ENCODE measurements around the gene LDLRAD2.

Gene LDLRAD2

DNA sequence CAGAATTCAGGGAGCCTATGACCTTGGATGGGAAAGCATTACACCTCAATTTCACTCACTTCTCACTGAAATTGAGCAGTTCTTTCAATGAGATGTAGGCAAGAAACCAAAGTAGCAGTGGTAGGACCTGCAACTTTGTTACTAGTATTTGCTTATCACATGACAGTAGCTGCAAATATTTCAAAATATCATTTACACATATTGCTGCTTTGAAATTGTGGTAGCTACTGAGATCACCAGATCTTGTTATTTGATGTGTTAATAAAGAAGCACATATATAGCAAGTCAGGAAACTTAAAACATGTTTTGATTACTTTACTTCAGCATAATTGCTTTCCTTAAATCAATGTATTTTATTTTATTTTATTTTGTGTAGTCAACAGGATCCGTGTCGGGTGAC, 12.9 kb downstream of the LDLRAD2 start:
- DNase-seq: no peak

DNA sequence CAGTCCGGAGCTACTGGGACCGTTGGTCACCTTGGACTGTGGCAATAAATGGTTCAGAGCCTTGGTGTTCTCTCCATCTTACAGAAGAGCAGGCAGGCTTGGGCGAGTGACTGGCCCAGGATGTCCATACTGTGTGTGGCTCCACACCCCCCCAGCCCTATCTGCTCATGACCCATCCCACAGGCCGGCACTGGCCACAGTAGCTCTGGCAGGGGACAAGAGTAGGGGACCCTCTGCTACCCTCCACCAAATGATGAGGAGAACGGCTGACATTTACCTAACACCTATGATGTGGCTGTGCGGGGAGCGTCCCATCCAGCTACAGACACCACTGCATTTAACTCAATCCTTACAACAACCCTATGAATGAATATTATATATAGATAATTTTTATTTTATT, 13.3 kb downstream of the LDLRAD2 start:
- no peak for DNase-seq

DNA sequence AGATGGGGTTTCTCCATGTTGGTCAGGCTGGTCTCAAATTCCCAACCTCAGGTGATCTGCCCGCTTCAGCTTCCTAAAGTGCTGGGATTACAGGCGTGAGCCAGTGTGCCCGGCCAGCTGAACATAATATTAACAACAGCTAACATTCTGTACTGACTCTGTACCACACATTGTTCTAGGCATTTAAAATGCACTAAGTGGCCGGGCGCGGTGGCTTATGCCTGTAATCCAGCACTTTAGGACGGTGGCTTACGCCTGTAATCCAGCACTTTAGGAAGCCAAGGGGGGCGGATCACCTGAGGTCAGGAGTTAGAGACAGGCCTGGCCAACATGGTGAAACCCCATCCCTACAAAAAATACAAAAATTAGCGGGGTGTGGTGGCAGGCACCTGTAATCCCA, 14.6 kb downstream of the LDLRAD2 start:
- peak; percentile 81 for DNase-seq

DNA sequence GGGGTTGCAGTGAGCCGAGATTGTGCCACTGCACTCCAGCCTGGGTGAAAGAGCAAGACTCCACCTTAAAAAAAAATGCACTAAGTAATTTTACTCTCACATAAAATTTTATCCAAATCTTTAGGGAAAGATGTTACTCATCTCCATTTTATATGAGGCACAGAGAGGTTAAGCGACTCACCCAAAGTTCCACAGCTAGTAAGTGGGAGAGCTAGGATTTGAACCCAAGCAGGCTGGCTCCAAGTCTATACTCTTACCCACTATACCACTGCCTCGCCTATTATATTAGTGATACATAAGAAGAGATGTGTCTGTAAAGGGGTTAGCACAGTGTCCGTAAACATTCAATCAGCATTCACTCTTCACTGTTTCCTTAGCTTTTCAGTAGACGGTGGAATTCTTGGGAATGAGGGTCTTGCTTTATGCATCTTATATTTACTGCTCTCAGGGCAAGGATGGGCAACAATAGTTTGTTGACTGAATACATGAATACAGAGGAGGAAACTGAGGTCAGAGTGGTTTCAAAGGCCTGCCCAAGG, 15.1 kb downstream of the LDLRAD2 start:
- no peak for DNase-seq

DNA sequence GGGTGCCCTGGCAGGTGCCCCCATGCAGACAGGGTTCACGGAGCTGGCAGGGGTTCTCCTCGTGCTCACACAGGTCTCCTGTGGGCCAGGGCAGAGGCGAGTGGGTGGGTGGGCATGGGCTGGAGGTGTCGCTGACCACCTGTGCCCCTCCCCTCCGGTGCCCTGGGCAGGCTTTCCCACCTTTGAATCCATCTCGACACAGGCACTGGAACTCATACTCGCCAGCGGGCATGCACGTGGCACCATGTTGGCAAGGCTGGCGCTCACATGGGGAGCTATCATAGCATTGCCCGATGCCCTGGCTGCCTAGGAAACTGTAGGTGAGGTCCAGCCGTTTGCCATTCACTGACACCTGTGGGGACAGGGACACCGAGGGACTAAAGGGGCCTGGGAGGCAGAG, 16.0 kb downstream of the LDLRAD2 start:
- no peak for DNase-seq

DNA sequence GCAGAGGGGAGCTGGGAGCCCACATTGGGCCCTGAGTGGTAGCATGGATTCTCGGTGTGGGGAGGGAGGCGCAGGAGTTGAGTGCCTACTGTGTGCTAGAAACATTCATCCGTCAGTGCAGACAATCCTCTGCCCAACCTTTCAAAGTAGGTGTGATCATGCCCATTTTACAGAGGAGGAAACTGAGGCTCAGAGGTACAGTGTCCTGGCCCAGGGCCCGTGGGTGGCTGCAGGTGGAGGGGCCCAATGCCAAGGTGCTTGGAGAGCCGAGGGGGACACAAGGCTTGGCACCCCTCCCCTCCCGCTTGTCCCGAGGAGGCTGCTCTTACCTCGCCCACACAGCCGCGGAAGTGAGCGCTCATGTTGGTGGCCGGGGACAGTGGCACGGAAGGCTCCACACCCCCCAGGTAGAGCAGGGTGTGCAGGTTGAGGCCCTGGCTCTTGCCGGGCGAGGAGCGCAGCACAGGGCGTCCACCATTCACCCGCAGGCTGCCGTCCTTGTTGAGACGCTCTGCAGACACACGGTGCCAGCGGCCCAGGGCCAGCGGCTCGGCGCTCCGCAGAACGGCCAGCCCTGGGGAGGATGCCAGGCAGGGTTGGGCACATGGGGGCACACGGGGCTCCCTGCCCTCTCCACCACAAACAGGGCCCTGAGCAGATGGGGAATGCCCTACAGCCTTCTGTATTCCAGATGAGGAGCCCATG, 16.6 kb downstream of the LDLRAD2 start:
- DNase-seq: no peak

DNA sequence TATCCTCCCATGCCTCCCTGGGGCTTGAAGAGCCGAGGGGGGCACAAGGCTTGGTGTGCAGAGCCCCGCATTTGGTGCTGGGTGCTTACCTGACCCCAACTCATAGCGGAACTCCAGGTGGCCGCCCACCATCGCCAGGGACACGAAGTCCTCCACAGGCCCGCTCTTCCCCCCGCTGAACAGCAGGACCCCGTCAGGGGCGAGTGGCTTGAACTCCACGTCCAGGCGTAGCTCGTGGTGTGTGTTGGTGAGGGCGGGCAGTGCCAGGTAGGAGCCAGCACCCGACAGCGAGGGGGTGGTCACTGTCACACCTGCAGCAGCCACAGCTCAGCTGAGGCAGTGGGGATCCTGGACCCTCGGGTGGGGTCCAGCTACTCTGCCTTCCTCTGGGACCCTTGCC, 17.2 kb downstream of the LDLRAD2 start:
- DNase-seq: no peak

DNA sequence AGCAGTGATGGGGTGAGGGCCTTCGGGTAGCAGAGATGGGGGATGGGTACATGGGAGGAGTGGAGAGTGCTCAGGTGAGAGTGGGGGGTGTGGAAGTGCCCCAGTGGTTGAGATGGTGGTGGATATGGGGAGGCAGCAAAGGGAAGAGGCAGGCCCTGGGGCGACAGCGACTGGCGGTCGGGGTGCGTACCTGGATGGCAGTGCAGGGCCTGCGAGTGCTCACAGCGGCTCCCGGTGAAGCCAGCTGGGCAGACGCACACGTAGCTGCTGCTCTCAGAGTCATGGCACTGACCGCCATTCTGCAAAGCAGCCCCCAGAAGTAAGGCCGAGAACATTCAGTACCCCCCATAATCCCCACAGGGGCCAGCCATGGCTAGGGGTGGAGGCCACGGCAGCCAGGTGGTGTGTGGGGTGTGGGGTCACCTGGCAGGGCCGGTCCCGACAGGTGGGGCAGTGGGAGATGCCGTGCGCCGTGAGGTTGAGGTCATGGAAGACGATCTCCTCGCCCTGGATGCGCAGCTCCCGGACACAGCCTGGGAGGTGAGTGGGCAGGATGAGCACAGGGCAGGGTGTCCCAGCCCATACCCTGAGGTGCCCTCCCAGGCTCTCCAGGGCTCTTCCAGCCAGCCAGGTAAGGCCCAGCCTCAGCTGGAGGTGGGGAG, 18.9 kb downstream of the LDLRAD2 start:
- no peak for DNase-seq

DNA sequence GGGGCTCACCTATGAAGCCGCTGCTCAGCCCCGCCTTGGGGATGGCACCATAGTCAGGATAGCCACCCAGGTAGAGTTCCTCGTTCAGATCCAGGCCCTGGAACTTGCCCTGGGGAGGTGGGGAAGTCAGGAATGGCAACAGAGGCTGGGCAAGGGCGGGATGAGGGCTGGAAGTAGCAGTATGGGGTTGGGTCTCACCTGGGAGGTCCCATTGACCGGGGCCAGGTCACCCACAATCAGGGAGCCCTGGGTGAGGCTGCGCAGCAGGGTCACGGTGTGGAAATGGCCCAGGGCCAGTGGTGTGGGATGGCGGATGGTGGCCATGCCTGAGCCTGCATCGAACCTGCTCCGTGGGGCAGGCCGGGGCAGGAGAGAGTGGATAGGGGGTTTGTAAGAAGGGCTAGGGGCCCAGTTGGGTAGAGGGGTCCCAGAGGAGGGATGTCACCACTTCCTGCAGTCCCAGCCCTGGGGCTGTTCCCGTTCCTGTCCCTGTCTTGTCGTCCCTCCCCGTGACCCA, 19.4 kb downstream of the LDLRAD2 start:
- DNase-seq: no peak

DNA sequence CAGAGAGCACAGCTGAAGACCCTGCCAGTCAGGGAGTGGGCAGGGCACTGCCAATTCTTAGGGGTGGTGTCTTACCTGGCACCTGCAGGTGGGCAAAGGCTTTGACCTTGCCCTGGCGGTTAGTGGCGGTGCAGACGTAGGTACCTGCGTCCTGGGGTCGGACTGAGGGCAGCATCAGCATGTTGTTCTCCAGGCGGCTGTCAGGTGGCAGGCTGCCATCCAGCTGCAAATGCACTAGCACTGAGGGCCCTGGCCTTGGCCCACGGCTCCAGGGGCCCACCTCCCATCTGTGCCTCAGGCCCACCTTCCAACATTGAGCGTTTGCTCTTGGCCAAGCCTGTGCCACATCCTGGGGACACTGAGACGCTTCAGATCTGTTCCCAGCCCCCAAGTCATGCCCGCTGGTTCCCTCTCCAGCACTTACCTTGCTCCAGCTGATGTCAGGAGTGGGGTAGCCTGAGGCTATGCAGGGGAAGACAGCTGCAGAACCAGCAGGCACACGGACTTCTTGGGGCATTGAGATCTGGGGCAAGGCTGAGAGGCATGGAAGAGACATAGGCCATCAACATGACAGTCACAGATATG, 21.4 kb downstream of the LDLRAD2 start:
- no peak for DNase-seq

DNA sequence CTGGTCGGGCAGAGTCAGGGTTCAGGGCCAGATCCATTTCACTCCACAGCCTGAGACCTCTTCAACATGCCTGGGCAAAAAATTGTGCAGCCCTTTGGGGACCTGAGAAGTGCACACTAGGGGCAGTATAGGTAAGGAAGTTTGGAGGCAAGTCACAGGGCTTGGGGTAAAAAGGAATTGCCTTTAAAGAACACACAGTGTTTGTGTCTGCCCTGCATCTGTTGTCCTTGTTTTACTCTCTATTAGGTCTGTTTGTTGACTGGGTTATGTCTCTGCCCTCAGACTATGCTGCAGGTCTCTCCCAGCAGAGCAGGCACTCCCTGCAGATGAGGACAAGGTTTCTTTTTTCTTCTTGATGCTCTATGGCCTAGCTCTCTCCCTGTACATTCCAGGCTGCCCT, 22.0 kb downstream of the LDLRAD2 start:
- DNase-seq: no peak

DNA sequence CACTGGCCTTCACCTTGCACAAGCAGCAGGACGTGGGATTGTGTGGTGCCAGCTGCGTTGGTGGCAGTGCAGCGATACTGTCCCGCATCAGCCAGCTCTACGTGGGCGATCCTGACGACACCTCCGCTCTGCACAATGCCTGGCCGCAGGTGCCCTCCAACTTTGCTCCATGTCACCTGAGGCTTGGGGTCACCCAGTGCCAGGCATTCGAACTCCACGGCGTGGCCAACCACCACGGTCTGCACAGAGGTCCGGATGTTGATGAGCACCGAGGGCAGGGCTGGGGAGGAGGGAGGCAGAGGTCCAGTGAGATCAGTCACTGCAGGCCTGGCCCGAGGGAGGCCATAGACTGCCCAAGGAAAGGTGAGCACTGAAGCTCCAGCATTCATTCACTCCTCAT, 22.6 kb downstream of the LDLRAD2 start:
- DNase-seq: no peak

DNA sequence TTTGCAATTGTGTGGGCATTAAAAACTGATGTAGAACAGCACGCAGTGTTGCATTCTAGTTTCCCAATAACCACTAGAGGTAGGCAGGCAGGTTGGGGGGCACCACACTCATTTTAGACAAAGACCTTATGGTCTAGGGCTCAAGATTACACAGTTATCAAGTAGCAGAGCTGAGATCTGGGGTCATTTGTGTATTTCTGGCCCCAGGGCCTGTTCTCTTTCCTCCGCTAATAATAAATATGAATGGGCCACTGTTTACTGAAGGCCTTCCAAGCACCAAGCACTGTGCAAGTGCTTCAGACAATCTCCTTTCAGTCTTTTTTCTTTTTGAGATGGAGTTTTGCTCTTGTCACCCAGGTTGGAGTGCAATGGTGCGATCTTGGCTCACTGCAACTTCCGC, 23.9 kb downstream of the LDLRAD2 start:
- DNase-seq: no peak

DNA sequence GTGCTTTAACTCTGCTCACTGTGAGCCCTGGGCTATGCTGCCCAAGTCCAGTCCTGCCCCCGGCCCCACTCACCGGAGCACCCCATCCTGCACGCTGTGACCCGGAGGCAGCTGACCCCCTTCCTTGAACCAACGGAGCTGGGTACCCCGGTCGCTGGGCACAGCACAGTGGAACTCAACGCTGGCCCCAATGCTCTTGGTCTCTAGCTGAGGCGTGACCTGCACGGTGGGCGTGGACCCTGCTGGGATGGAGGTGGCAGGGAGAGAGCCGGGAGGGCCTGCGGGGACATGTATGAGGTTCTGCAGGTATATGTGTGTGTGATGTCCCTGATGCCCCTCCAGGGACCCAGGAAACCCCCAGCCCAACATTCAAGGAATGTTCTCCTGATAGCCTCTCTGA, 24.7 kb downstream of the LDLRAD2 start:
- no peak for DNase-seq

DNA sequence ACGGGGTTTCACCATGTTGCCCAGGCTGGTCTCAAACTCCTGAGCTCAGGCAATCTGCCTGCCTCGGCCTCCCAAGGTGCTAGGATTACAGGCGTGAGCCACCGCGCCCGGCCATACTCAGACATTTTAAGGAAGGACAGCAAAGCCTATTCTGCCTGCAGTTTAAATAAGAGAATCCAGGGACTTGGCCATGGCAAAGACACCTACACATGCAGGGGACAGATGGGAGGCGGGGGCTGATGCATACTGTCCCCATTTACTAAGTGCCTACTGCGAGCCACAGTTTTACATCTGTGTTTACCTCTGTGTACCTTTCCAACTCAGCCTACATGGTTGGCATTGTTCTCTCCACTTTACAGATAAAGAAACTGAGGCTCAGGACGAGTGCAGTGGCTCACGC, 25.4 kb downstream of the LDLRAD2 start:
- DNase-seq: no peak

DNA sequence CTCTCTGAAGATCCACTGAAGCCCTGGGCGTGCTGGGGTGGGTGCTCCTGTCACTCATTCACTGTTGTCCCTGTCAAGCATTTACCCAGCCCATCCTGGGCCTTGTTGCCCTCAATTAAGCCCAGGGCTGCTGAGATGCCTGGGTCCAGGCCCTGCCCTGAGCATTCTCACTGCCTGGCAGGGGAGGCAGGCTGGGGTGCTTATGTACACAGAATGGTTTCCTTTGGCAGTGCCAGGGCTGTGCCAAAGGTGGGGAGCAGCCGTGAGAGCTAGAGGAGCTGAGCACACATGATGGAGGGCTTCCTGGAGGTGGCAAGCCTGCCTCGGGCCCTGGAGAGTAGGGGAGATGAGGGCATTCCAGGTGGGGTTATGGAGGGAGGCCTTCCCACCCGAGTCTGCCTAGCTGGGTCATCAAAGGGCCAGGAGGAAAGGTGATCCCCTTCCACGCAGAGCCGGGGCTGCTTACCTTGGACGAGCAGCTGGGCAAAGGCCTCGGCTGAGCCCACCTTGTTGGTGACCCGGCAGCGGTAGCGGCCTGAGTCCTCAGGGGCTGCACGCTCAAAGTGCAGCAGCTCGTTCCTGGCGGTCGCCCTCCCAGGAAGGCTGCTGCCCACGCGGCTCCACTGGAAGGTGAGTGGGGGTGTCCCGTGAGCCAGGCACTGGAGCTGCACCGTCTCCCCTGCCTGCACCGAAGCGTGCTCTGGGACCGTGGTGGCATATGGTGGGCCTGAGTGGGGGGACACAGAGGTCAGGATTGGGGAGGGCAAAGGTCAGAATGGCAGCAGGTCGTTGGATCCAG, 26.5 kb downstream of the LDLRAD2 start:
- DNase-seq: no peak

DNA sequence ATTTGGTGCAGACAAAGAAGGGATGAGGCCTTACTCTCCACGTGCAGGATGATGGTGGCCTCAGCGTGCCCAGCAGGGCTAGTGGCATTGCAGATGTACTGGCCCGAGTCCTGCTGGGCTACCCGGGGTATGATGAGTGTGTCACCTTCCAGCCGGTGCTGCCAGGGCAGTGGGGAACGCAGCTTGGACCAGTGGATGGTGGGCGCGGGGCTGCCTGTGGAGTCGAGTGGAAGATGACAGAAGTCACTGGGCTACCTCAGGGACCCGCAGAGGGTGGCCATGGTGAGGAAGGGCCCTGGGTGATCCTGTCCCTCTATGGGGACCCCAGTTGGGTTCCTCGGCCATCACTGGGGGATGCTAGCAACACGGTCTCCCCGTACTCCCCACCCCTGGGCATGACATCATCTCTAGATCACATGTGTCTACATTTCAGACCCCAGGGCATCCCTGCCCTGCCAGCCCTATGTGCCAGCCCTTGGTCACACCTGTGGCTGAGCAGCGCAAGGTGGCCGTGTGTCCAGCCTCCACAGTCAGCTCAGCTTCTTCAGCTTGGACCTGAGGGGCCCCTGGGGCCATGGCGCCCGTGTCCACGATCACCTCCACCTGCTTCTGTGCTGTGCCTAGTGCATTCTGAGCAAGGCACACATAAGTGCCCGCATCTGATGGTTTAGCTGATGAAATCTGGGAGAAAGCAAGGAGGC, 27.4 kb downstream of the LDLRAD2 start:
- no peak for DNase-seq

DNA sequence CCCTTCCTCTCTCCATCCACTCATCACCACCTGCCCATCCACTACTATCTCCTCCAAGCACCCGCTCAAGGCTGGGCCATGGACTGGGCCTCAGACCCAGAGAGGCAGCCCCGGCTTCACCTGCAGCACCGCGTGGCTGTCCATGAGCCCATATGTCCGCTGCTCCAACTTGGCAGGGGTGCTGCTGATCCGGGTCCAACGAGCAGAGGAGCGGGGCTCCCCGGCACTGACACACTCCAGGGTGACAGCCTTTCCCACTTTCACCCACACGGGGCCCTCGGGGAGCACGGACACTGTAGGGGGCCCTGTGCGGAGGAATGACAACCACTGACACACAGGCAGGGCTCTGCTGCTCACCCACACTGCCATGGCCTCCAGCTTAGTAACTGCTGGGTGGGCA, 28.9 kb downstream of the LDLRAD2 start:
- no peak for DNase-seq

DNA sequence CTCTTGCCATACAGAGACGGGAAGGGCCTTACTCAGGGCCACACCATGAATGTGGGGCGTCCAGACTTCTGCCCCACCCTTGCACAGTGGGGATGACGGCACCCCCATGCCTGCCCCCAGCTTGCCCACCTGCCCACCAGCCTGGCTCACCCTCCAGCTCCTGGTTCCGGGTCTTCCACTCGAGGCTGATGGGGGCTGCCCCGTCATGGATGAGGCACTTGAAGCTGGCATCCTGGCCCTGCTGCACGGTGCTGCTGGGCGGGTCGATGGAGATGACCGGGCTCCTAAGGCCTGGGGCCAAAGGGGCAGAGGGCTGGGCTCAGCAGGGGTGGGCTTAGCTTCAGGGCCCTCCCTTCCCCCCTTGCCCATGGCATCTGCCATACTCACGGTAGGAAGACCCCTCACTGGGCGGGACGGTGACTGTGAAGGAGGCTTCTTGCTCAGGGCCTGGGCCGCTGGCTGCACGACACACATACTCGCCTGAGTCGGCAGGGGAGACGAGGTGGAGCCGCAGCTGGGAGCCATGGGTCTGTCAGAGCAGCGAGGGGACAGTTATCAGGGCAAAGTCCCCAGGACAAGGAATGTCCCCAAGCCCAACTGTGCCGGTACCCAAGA, 29.9 kb downstream of the LDLRAD2 start:
- DNase-seq: no peak

DNA sequence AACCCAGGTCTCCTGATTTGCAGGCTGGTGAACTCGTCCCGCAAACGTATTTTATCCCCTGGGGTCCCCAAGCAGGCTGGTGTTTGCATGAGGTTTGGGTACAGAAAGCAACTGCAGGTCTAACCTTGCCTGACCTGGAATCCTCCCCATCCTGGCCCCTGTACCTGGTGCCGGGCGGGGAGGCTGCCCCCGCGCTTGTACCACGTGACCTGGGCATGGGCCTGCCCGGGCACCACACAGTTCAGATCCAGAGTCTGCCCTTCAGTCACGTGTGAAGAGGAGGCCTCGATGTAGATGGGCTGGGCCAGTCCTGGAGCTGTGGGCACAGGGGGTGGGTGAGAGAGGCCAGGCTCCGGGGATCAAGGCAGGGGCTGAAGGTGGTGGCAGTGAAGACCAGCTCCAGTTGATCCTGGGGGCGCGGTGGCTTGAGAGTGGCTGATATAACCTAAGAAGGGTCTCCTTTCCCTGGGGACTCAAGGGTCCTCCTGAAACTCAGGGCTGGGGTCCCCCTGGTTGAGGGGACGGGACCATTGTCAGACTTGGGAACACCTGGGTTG, 30.6 kb downstream of the LDLRAD2 start:
- DNase-seq: no peak

DNA sequence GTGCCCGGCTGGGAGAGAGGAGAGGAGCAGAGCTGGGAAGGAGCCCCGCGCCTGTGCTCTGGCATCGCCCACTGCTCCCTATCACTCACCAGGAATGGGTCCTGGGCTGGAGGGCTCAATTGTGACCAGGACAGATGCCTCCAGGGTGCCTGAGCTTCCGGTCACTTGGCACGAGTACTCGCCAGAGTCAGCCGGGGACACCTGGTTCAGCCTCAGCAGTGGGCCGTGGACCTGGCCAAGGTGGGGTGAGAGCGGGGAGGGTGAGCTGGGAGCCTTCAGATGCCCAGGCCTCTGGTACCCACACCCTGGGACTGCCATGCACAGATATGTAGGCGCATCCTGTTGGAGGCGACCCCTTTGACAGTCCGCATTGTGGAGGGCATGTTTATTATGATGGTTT, 31.1 kb downstream of the LDLRAD2 start:
- DNase-seq: no peak

DNA sequence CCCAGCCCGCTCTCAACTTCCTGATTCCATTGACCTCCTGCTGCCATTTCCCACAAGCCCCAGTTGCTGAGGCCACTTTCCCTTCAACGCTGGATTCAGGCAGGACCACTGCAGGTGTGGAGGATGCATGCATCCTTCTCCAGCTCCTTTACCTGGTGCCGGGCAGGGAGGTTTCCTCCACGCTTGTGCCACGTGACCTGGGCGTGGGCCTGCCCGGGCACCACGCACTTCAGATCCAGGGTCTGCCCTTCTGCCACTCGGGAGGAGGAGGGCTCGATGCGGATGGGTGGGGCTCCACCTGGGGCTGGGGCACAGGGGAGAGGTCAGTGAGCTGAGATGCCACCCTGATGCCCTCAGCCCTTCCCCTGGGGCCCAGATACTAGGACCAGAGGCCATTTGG, 31.9 kb downstream of the LDLRAD2 start:
- DNase-seq: no peak
